Measurements from ENCODE around the gene CCDC33.
"Not testable (repeated sequence)": the region's sequence is repeated elsewhere in the genome, so short reads cannot be mapped to it uniquely, and the experiment has no call there.

DNA sequence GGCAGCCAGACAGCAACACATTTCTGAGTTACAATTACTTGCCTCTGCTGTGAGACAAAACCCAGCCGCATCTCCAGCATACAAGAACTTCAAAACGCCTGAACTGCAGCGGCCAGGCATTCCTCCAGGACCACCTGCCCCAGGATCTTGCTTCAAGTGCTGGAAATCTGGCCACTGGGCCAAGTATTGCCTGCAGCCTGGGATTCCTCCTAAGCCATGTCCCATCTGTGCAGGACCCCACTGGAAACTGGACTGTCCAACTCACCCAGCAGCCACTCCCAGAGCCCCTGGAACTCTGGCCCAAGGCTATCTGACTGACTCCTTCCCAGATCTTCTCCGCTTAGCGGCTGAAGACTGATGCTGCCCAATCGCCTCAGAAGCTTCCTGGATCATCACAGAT is 119.9 kb downstream of the CCDC33 start:
- not testable (repeated sequence) for TF ChIP-seq EZH2phosphoT487 (IDR thresholded peaks at IDR 0.05; ENCODE audit: borderline replicate concordance, low read length)
- TF ChIP-seq, protein P1, sequence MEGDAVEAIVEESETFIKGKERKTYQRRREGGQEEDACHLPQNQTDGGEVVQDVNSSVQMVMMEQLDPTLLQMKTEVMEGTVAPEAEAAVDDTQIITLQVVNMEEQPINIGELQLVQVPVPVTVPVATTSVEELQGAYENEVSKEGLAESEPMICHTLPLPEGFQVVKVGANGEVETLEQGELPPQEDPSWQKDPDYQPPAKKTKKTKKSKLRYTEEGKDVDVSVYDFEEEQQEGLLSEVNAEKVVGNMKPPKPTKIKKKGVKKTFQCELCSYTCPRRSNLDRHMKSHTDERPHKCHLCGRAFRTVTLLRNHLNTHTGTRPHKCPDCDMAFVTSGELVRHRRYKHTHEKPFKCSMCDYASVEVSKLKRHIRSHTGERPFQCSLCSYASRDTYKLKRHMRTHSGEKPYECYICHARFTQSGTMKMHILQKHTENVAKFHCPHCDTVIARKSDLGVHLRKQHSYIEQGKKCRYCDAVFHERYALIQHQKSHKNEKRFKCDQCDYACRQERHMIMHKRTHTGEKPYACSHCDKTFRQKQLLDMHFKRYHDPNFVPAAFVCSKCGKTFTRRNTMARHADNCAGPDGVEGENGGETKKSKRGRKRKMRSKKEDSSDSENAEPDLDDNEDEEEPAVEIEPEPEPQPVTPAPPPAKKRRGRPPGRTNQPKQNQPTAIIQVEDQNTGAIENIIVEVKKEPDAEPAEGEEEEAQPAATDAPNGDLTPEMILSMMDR (IDR thresholded peaks at IDR 0.05; ENCODE audit: low read depth, low read length, poor library complexity, severe bottlenecking) = not testable (repeated sequence)

Data from DOHH2 (cell line).